Esophagus muscularis mucosa (tissue), 4 donors: ENCODE measurements around the gene PCDHB10. TPM values are rescaled to one million over a fixed set of nuclear protein-coding genes. Genes with fewer than 3 reads are reported as not detected.

ENCODE experiments used
- DNase-seq: peaks from one replicate; pipeline ENCODE4 v3.0.0-alpha.2; 2017; ENCODE audit errors: extremely low spot score
- H3K27ac ChIP-seq, 4 donors: fragments of 200-600 bp; sonication (generic); replicated peaks in 1 of 4; 1 replicate in 3 of 4; 2 replicates in 1 of 4; pipeline ENCODE4 v1.5.1; 2016 to 2019; ENCODE audit warnings: mild to moderate bottlenecking in 1 of 4
- H3K27me3 ChIP-seq, 4 donors: fragments of 200-600 bp; sonication (generic); one replicate each; pipeline versions ENCODE4 v1.5.1 to v1.6.0; 2016 to 2019
- H3K36me3 ChIP-seq, 4 donors: fragments of 200-600 bp; sonication (generic); one replicate each; pipeline ENCODE4 v1.5.1; 2016 to 2019
- H3K4me1 ChIP-seq, 4 donors: fragments of 200-600 bp; sonication (generic); one replicate each; pipeline ENCODE4 v1.5.1; 2016 to 2019
- H3K4me3 ChIP-seq, 4 donors: fragments of 200-600 bp; sonication (generic); 1 replicate in 2 of 4; 2 replicates in 2 of 4; pipeline ENCODE4 v1.5.1; 2016 to 2019; ENCODE audit warnings: mild to moderate bottlenecking in 4 of 4, moderate library complexity in 1 of 4
- H3K9me3 ChIP-seq, 4 donors: fragments of 200-600 bp; sonication (generic); 1 replicate in 3 of 4; 2 replicates in 1 of 4; pipeline ENCODE4 v1.5.1; 2016 to 2019
- POLR2AphosphoS5 ChIP-seq, 2 donors: sonication (generic); formaldehyde crosslinking; IDR thresholded peaks; one replicate each; pipeline ENCODE4 v1.6.1; 2017; ENCODE audit warnings: antibody characterized with exemption in 2 of 2
- WGBS: methylation state at CpG from one replicate; pipeline ENCODE4 v1.1.5; 2018; 5-methylcytosine and 5-hydroxymethylcytosine counted together
- intact Hi-C: fragments of 100-400 bp; cut with DNase I; formaldehyde crosslinking; loops from one replicate; pipeline ENCODE4 v1.15.1; 2023
- total RNA-seq, 4 donors: library from RNA; depleted of rRNA; stranded (reverse); fragments of >200 nt; gene quantifications; one replicate each; pipeline versions ENCODE4 v1.1.0 to v1.2.1, GENCODE V29; 2016

Gene PCDHB10
- total RNA-seq, 4 donors from 2014 or later = 3.3 to 7.9 (median 4.9) TPM

- Histone ChIP-seq H3K27ac (no peak overlapping the region), H3K9me3 (peaks cover 12 to 100% (median 97%) of the 10 kb centered on the region in 4 donors), H3K36me3 (peaks cover 0 to 2% (median 0%) of the 10 kb centered on the region in 4 donors), H3K4me3 (no peak overlapping the region), H3K27me3 (peaks cover 0 to 12% (median 0%) of the 10 kb centered on the region in 4 donors), H3K4me1 (no peaks in the 10 kb centered on the region)
- intact Hi-C loops = loop anchor here (10.0 kb wide), 1 partner anchor 323 kb away; no protein-coding TSS in a partner anchor
- no peak for DNase-seq
- WGBS = 11% methylated on average over 10 of the region's 43 CpGs
- no peak for TF ChIP-seq POLR2AphosphoS5 (IDR thresholded peaks at IDR 0.05)
Observed at GRCh38 chr5:141241496-141241895, 49.3 kb downstream of the PCDHB10 start.

Other genes starting within 250 kb of the PCDHB10 start
- 10 to 100 TPM in 3 of 4 donors, 1 to 10 TPM in 1; 8.8 to 26.6 (median 18.0) TPM for gene PCDHAC2, start 225.9 kb upstream of the PCDHB10 start, total RNA-seq
- not detected for gene PCDHB1, start 141.0 kb upstream of the PCDHB10 start, total RNA-seq
- 1 to 10 TPM; 2.1 to 3.2 (median 2.8) TPM for gene PCDHB2, start 97.7 kb upstream of the PCDHB10 start, total RNA-seq
- gene PCDHB3, start 91.9 kb upstream of the PCDHB10 start, total RNA-seq = 1 to 10 TPM in 3 of 4 donors, under 1 TPM in 1; 0.83 to 2.3 (median 1.2) TPM
- 1 to 10 TPM; 1.2 to 5.1 (median 3.8) TPM for gene PCDHB4, start 70.5 kb upstream of the PCDHB10 start, total RNA-seq
- gene PCDHB5, start 57.1 kb upstream of the PCDHB10 start, total RNA-seq = 1 to 10 TPM; 3.6 to 7.4 (median 4.0) TPM
- 1 to 10 TPM in 1 of 4 donors, under 1 TPM in 3; 0.46 to 1.1 (median 0.83) TPM for gene PCDHB6, start 42.3 kb upstream of the PCDHB10 start, total RNA-seq
- 1 to 10 TPM; 1.1 to 2.9 (median 2.5) TPM for gene PCDHB7, start 19.7 kb upstream of the PCDHB10 start, total RNA-seq
- gene PCDHB8, start 14.6 kb upstream of the PCDHB10 start, total RNA-seq = 1 to 10 TPM in 1 of 4 donors, under 1 TPM in 3; 0.33 to 2.0 (median 0.87) TPM
- 1 to 10 TPM; 3.3 to 5.6 (median 3.9) TPM for gene PCDHB16, start 10.0 kb upstream of the PCDHB10 start, total RNA-seq
- 1 to 10 TPM; 1.5 to 2.9 (median 2.2) TPM for gene PCDHB9, start 5.2 kb upstream of the PCDHB10 start, total RNA-seq
- 1 to 10 TPM; 1.7 to 4.6 (median 2.9) TPM for gene PCDHB11, start 7.3 kb downstream of the PCDHB10 start, total RNA-seq
- gene PCDHB12, start 16.4 kb downstream of the PCDHB10 start, total RNA-seq = 1 to 10 TPM; 2.2 to 4.3 (median 2.9) TPM
- 1 to 10 TPM; 4.3 to 8.1 (median 5.6) TPM for gene PCDHB13, start 21.6 kb downstream of the PCDHB10 start, total RNA-seq
- gene PCDHB14, start 31.0 kb downstream of the PCDHB10 start, total RNA-seq = 1 to 10 TPM; 6.8 to 9.9 (median 8.3) TPM
- gene PCDHB15, start 53.0 kb downstream of the PCDHB10 start, total RNA-seq = 1 to 10 TPM; 4.0 to 7.0 (median 4.5) TPM
- gene SLC25A2, start 111.7 kb downstream of the PCDHB10 start, total RNA-seq = under 1 TPM in 2 of 4 donors, not detected in 2; 0.23 to 0.65 TPM
- 10 to 100 TPM; 44.0 to 65.9 (median 59.1) TPM for gene TAF7, start 128.4 kb downstream of the PCDHB10 start, total RNA-seq
- 1 to 10 TPM in 1 of 4 donors, under 1 TPM in 3; 0.45 to 1.2 (median 0.76) TPM for gene PCDHGA1, start 138.2 kb downstream of the PCDHB10 start, total RNA-seq
- gene PCDHGA2, start 146.4 kb downstream of the PCDHB10 start, total RNA-seq = 1 to 10 TPM; 2.5 to 5.4 (median 4.0) TPM
- gene PCDHGA3, start 151.5 kb downstream of the PCDHB10 start, total RNA-seq = 1 to 10 TPM; 1.7 to 2.6 (median 1.8) TPM
- 1 to 10 TPM; 2.7 to 5.1 (median 3.0) TPM for gene PCDHGB1, start 157.7 kb downstream of the PCDHB10 start, total RNA-seq
- gene PCDHGA4, start 162.7 kb downstream of the PCDHB10 start, total RNA-seq = 1 to 10 TPM; 3.6 to 7.9 (median 4.6) TPM
- gene PCDHGB2, start 167.6 kb downstream of the PCDHB10 start, total RNA-seq = 1 to 10 TPM; 3.2 to 5.7 (median 4.1) TPM
- 1 to 10 TPM; 2.6 to 5.4 (median 4.7) TPM for gene PCDHGA5, start 171.8 kb downstream of the PCDHB10 start, total RNA-seq
- gene PCDHGB3, start 177.9 kb downstream of the PCDHB10 start, total RNA-seq = 1 to 10 TPM; 2.5 to 7.5 (median 3.8) TPM
- 1 to 10 TPM; 4.1 to 7.1 (median 5.9) TPM for gene PCDHGA6, start 181.5 kb downstream of the PCDHB10 start, total RNA-seq
- gene PCDHGA7, start 190.4 kb downstream of the PCDHB10 start, total RNA-seq = 1 to 10 TPM; 4.3 to 9.1 (median 6.4) TPM
- gene PCDHGB4, start 195.3 kb downstream of the PCDHB10 start, total RNA-seq = 1 to 10 TPM; 3.8 to 5.5 (median 4.6) TPM
- gene PCDHGA8, start 200.3 kb downstream of the PCDHB10 start, total RNA-seq = 1 to 10 TPM; 1.7 to 5.8 (median 3.3) TPM
- 1 to 10 TPM; 4.8 to 10.0 (median 7.8) TPM for gene PCDHGB5, start 205.6 kb downstream of the PCDHB10 start, total RNA-seq
- 1 to 10 TPM; 3.3 to 8.7 (median 4.9) TPM for gene PCDHGA9, start 210.4 kb downstream of the PCDHB10 start, total RNA-seq
- gene PCDHGB6, start 215.7 kb downstream of the PCDHB10 start, total RNA-seq = 1 to 10 TPM; 6.2 to 8.4 (median 7.4) TPM
- 1 to 10 TPM; 2.3 to 6.2 (median 4.3) TPM for gene PCDHGA10, start 220.6 kb downstream of the PCDHB10 start, total RNA-seq
- 10 to 100 TPM; 13.9 to 18.0 (median 14.4) TPM for gene PCDHGB7, start 225.3 kb downstream of the PCDHB10 start, total RNA-seq
- gene PCDHGA11, start 228.7 kb downstream of the PCDHB10 start, total RNA-seq = 1 to 10 TPM; 3.0 to 5.8 (median 4.5) TPM
- gene PCDHGA12, start 238.2 kb downstream of the PCDHB10 start, total RNA-seq = 10 to 100 TPM in 3 of 4 donors, 1 to 10 TPM in 1; 7.6 to 13.7 (median 11.6) TPM